Tibial nerve (tissue), 4 donors: ENCODE results near the gene ADAMTS18.

ENCODE experiments used
- EP300 ChIP-seq, 2 donors: sonication (generic); formaldehyde crosslinking; IDR thresholded peaks; one replicate each; pipeline ENCODE4 v1.6.1; 2017; ENCODE audit warnings: antibody characterized with exemption in 2 of 2, mild to moderate bottlenecking in 1 of 2
- POLR2A ChIP-seq, 2 donors: fragments of 450-650 bp; IDR thresholded peaks; one replicate each; pipeline ENCODE4 v1.6.1; 2017; ENCODE audit warnings: antibody characterized with exemption in 2 of 2, mild to moderate bottlenecking in 2 of 2, moderate library complexity in 2 of 2
- TF ChIP-seq, protein P1 (sequence below), 5 experiments: fragments of 200-600 bp in 3 of 5; fragments of 450-650 bp in 2 of 5; sonication (generic) in 3 of 5; IDR thresholded peaks; one replicate each; pipeline ENCODE4 v1.5.1; 2016 to 2019; ENCODE audit warnings: antibody characterized with exemption in 5 of 5, mild to moderate bottlenecking in 3 of 5, moderate library complexity in 2 of 5

DNA sequence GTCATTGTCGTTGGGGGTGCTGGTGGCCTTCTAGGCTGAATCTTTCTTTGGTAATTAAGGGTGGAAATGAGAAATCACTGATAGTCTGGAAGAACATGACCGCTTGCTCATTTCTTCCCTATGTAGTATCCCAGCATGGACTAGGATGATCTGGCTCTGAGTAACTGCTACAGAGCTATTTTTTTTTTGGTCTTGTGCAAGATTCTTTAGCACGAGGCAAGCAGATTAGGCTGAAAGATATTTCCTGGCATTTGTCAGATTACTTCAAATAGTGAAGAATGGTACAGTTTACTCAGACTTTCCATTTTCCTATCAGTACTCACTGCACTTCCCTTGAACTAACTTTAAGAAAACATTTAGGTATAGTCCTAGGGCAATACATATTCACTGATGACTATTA is 146.6 kb downstream of the ADAMTS18 start:
- TF ChIP-seq, protein P1, sequence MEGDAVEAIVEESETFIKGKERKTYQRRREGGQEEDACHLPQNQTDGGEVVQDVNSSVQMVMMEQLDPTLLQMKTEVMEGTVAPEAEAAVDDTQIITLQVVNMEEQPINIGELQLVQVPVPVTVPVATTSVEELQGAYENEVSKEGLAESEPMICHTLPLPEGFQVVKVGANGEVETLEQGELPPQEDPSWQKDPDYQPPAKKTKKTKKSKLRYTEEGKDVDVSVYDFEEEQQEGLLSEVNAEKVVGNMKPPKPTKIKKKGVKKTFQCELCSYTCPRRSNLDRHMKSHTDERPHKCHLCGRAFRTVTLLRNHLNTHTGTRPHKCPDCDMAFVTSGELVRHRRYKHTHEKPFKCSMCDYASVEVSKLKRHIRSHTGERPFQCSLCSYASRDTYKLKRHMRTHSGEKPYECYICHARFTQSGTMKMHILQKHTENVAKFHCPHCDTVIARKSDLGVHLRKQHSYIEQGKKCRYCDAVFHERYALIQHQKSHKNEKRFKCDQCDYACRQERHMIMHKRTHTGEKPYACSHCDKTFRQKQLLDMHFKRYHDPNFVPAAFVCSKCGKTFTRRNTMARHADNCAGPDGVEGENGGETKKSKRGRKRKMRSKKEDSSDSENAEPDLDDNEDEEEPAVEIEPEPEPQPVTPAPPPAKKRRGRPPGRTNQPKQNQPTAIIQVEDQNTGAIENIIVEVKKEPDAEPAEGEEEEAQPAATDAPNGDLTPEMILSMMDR (IDR thresholded peaks at IDR 0.05): no peak
- no peak for TF ChIP-seq EP300 (IDR thresholded peaks at IDR 0.05)
- no peak for TF ChIP-seq POLR2A (IDR thresholded peaks at IDR 0.05)
